GM19452 (cell line): ENCODE results near the gene SLC14A1.

Source experiments
- ATAC-seq: cut with Tn5 transposase; IDR thresholded peaks from one replicate; pipeline ENCODE4 v1.9.1; 2021; ENCODE audit not compliant: unreplicated experiment

SLC14A1 gene

GRCh38 chr18:45723567-45724355, at the start of gene SLC14A1:
Gene SLC14A1 (plus strand): TSS chr18:45724181. CDS start chr18:45730321, 6,140 bp downstream.
- ATAC-seq, result no peak

- ATAC-seq, result no peak
Measured at GRCh38 chr18:45677276-45677807, 46.6 kb upstream of the SLC14A1 start.

GRCh38 chr18:45678441-45678840, 45.5 kb upstream of the SLC14A1 start:
- ATAC-seq, result no peak

DNA sequence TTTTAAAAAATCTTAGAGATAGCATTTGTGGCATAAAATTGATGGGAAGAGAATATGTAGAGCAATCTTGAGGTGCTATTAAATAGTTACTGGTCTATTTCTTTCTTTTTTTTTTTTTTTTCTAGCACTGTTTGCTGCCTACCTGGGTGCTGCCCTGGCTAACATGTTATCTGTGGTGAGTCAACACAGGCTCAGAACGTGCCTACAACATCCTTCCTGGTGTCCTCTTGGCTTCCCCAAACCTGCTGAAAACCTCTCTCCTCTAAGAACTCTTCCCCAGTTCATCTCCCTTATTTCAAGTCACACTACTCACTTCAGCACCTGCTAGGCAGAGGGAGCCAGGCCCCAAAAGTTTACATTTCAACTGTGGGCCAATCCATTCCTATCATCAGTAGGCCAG, 45.1 kb upstream of the SLC14A1 start:
- no peak for ATAC-seq

DNA sequence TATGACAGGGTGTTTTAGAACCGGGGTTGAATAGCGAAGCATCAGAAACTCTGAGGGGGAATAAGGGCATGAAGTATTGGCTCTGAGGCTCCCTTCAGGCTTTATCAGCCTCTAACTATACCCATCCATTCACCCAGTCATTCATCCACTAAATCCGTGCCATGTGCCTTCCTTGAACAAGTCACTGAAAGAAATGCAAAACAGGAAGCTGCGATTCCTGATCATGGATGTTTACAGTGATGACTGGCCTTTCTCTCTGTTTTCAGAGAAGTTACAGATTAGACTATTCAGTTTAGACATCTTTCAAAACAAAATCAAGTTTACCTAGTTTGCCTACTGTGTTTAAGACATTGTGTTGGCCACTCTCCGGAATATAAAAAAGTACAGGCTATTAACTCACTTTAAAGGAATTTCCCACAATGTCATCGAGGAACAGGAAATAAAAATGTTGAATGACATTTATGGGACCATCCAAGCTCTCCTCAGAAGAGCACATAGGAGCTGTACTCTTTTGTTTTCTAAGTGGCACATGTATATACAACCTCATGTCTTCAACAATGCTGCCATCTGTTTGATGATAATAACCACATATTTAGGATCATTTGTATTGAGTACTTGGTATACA, 43.8 kb upstream of the SLC14A1 start:
- ATAC-seq, result no peak

DNA sequence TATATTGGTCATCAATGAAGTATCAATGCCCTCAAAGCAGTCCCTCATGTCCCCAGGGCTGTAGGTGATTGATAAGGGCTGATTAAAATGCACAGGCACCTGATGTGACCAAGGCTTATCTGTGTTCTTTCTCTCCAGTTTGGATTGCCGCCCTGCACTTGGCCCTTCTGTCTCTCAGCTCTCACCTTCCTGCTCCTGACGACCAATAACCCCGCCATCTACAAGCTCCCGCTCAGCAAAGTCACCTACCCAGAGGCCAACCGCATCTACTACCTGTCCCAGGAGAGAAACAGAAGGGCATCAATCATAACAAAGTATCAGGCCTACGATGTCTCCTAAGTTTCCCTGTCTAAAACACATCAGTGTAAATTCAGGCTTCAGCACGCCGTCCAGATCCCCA, 41.8 kb upstream of the SLC14A1 start:
- no peak for ATAC-seq

DNA sequence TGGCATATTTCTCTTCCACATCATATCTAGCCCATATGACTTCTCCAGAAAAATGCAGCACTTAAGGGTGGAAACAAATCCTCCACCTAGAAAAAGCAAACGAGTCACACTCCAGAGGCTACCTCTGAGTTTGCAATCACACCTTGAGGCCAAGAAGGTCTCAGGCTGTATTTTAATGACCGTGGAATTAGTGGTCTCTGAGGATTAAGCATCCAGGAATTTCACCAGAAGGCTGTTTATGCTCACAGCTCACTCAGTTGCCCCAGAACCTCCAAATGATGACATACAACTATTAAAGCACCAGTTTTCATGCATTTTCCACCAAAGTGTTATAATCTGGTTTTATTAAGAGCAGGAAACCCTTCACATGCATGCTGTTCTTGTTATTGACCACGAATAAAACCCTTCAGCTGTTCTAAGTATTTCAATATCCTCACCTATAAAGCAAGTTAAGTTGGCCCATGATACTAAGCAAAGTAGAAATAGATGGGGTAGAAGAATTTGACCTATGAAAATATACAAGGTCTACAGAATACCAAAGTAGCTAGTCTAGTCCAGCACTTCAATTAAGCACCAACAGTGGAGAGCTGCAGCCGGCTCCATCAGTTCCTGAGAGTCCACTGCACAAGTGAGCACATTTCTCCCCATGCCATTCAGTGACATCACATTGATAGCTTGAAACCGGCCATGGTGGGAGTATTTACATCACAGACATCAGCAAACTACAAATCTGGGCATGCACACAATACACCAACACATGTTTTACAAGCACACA, 39.5 kb upstream of the SLC14A1 start:
- no peak for ATAC-seq

DNA sequence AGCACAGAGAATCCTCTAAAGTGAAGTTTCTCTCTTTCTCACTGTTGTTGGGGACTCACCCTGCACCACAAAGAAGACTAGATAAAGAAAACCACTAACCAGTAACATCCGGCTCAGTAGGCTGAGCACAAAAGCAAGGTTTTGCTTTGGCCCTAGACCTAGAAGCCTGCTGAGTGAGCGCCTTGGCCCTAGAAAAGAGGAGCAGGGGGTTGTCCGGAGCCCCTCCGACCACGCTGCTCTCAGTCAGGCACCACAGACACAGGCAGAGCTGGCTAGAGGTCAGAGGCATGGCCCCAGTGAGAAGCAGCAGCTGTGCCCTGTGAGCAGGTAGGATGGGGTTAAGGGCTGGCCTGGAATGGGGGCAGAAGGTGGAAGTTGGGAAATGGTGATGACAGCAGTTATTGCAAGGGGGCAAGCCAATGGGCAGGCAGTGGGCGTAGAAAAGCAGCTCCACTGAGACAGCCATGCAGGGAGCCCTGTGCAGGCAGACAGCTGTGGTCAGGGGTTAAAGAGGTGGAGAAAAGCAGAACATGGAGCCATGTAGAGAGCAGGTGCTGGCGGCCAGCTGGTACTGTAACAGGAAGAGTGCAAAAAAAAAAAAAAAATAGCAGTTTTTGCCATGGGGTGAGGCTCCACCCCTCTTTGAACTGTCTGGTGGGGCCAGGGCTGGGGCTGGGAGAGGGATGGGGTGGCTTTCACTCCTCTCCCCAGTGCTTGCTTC, 36.9 kb upstream of the SLC14A1 start:
- peak; percentile 78 for ATAC-seq

DNA sequence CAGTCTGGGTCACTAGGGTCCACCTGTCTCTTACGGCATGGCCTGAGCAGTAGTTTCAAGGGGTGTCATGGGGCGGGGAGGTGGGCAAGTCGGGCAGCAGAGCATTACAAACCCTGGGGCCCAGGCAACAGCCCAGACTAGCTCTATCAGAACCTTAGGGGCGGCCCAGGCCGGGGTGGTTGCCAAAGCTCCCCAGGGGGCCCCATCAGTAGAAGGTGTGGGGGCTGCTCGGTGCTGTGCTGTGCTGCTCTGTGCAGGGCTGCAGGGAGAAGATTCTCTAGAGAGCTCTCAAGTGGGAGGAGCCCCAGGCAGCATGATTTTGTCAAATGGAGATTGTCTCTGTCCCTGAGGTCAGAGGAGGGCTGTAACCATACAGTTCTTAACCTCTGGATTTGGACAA, 36.4 kb upstream of the SLC14A1 start:
- ATAC-seq, result peak; percentile 32

GRCh38 chr18:45688113-45688512, 35.9 kb upstream of the SLC14A1 start:
- ATAC-seq, result no peak

GRCh38 chr18:45688833-45689232, 35.1 kb upstream of the SLC14A1 start:
- ATAC-seq, result no peak

- ATAC-seq, result no peak
Measured at GRCh38 chr18:45689396-45689795, 34.6 kb upstream of the SLC14A1 start.

GRCh38 chr18:45690975-45691815, 32.8 kb upstream of the SLC14A1 start:
- no peak for ATAC-seq

GRCh38 chr18:45691816-45692179, 32.2 kb upstream of the SLC14A1 start:
- ATAC-seq, result no peak

DNA sequence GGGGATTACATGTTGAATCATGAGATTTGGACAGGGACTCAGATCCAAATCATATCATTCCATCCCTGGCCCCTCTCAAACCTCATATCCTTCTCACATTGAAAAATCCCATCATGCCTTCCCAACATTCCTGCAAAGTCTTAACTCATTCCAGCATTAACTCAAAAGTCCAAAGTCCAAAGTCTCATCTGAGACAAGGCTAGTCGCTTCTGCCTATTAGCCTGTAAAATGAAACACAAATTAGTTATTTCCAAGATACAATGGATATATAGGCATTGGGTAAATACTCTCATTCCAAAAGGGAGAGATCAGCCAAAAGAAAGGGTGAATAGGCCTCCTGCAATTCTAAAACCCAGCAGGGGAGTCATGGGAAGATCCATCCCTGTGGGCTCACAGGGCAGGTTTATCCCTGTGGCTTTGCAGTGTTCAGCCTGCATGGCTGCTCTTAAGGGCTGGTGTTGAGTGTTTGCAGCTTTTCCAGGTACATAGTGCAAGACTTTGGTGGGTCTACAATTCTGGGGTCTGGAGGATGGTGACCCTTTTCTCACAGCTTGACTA, 21.2 kb upstream of the SLC14A1 start:
- ATAC-seq, result no peak

- no peak for ATAC-seq
Measured at GRCh38 chr18:45708831-45709230, 15.2 kb upstream of the SLC14A1 start.

GRCh38 chr18:45712061-45712460, 11.9 kb upstream of the SLC14A1 start:
- no peak for ATAC-seq

DNA sequence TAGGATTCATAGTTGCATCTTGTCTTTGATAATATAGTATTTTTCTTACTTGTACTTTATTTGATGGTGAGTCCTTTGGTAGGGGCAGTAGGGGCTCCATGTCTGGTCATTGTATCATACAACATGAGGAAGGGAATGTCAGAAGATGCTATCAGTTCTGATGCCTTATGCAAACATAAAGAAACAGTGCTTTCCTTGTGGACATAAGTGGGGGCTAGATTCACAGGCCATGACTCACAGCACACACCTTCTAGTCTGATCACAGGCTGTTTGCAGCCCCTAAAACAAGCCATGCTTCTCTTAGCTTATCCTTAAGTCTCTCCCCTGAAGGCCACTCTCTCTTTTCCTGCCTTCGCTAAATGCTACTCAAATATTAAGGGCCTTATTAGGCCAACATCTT, 10.7 kb upstream of the SLC14A1 start:
- ATAC-seq, result no peak

DNA sequence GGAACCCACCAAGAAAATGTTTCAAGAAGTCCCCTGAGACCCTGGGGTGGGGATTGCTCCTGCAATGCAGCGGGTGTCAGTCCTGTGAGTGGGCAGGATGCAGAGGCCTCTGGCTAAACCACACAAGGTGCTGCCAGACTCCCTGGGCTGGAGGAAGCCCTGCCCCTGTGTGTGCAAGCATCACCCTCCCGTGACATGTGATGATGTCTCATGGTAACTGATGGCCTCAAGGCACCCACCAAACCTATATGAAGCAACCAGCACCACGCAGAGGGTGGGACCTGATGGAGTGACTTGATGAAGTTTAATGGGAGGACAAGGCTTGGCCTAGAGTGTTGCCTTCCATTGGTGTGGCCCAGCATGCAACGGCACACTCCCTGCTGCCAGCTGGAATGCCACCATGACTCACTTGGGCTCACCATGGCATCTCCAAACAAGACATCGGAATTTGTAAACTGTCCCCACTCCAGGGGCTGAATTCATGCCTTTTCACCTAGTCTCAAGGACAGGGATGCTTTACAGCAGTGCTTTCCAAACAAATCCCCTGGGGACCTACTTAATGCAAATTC, 8.7 kb upstream of the SLC14A1 start:
- ATAC-seq, result no peak
